Activated CD8-positive, alpha-beta T cell treated with anti-CD3 and anti-CD28 coated beads, Interleukin-2, amount 10 ng/mL, durations not matched to agents 7 days and 5 days (primary cell): Measurements from ENCODE around the gene GABARAPL2. TPM values are rescaled to one million over a fixed set of nuclear protein-coding genes. Genes with fewer than 3 reads are reported as not detected.

ENCODE experiments used
- ATAC-seq: fragments of 150-1000 bp; cut with Tn5 transposase; one replicate; pipeline ENCODE4 v1.10.0; 2021; ENCODE audit warnings: moderate library complexity
- CTCF ChIA-PET: fragments of 350-600 bp; sonication (Branson Sonifier 250); formaldehyde crosslinking; loops from one replicate; lab custom pipeline; 2021; ENCODE audit warnings: antibody characterized with exemption; lab: Charles Lee
- POLR2A ChIA-PET: fragments of 350-600 bp; sonication (Branson Sonifier 250); formaldehyde crosslinking; loops from one replicate; lab custom pipeline; 2021; ENCODE audit warnings: antibody characterized with exemption; lab: Charles Lee
- DNase-seq: peaks from one replicate; pipeline ENCODE4 v3.0.0-alpha.2; 2020
- H3K27ac Mint-ChIP-seq: one replicate; pipeline ENCODE4 v1.8.0; 2021; ENCODE audit warnings: mild to moderate bottlenecking, mixed read lengths
- H3K27me3 Mint-ChIP-seq: one replicate; pipeline ENCODE4 v1.8.0; 2021; ENCODE audit warnings: low read depth, mixed read lengths
- H3K36me3 Mint-ChIP-seq: one replicate; pipeline ENCODE4 v1.8.0; 2021; ENCODE audit warnings: low read depth, mixed read lengths
- H3K4me1 Mint-ChIP-seq: one replicate; pipeline ENCODE4 v1.8.0; 2021; ENCODE audit warnings: low read depth, mixed read lengths
- H3K4me3 Mint-ChIP-seq: one replicate; pipeline ENCODE4 v1.8.0; 2021; ENCODE audit warnings: mild to moderate bottlenecking, mixed read lengths
- H3K9me3 Mint-ChIP-seq: one replicate; pipeline ENCODE4 v1.8.0; 2022; ENCODE audit warnings: mixed read lengths; ENCODE audit not compliant: insufficient read depth
- total RNA-seq, 2 experiments: library from RNA; stranded (reverse); gene quantifications; one replicate each; pipeline ENCODE4 v1.2.3, GENCODE V29; 2021

Gene GABARAPL2
- total RNA-seq, 2 experiments from 2014 or later: 57.3 to 59.6 TPM

DNA sequence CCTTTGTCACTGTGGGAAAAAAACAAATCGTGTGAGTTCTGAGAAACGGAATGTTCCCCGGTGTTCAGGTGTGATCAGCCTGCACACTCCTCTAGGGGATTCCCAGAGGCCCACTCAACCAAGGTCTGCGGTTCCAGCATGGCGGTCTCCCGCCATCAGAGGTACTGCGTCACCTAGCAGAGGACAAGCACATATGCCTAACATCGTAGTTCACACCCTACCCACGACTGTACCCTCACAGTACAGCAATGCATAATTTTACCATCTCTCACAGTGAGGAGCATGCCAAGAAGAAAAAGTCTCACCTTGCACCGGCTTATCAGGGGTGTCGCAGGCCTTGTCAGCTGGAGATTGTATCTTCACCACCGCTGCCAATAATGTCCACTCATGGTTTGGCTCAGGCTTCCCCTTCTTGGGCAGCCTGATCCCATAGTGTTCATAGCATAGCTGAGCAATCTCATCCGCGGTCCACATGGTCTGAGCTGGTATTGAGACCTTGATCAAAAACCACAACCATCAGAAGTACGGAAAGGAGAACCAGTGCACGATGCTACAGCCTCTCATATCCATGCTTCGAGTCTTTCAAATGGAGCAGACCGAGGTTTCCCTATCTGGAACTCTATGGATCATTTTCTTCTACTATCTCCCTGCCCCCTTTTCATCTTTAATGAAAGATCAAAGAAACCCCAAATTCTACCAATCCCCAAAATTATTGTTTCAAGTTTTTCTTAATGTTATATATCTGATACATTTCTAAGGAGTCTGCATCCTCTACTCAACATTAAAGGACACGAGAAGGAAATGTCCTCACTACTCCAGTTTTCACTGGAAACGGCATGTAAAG is 54.4 kb downstream of the GABARAPL2 start:
- Mint-ChIP-seq H3K9me3 (no peaks in the 10 kb centered on the region), H3K27ac (peak overlapping the region; percentile 16), H3K27me3 (no peaks in the 10 kb centered on the region), H3K4me3 (peak overlapping the region; percentile 3), H3K36me3 (peaks cover 40% of the 10 kb centered on the region), H3K4me1 (peaks cover 33% of the 10 kb centered on the region)
- ATAC-seq: no peak
- POLR2A ChIA-PET: interaction anchor here (0.7 to 3.7 kb wide), 2 partner anchors 11 to 29 kb away, joined by 3 to 88 read pairs; partner anchors contain the start of genes KARS1 and TERF2IP
- CTCF ChIA-PET: interaction anchor here (0.7 to 2.6 kb wide), 8 partner anchors 21 to 155 kb away, joined by 3 to 20 read pairs (median 6); no protein-coding TSS in a partner anchor
- peak; percentile 30 for DNase-seq

DNA sequence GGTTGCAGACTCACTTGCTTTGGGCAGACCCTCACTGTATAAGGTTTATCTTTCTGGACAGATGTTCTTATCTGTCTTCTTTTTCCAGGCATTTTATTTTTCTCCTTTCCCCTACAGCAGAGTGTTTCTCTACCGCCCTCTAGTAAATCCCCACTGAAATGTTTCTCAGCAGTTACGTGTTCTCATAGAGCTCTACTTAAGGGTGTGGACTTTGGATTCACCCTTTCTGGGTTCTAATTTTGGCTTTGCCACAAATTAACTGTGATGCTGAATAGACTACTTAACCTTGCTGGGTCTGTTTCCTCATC is 54.9 kb downstream of the GABARAPL2 start:
- Mint-ChIP-seq H3K4me1 (peaks cover 33% of the 10 kb centered on the region), H3K27ac (peak overlapping the region; percentile 31), H3K9me3 (no peaks in the 10 kb centered on the region), H3K4me3 (peak overlapping the region; percentile 93), H3K36me3 (peaks cover 41% of the 10 kb centered on the region), H3K27me3 (no peaks in the 10 kb centered on the region)
- no peak for ATAC-seq
- ChIA-PET CTCF (interaction anchor here (0.7 to 2.6 kb wide), 15 partner anchors 20 to 156 kb away, joined by 3 to 25 read pairs (median 6); partner anchors contain the start of genes GABARAPL2, KARS1 and TERF2IP), POLR2A (interaction anchor here (0.7 to 3.7 kb wide), 4 partner anchors 11 to 188 kb away, joined by 3 to 88 read pairs (median 3); partner anchors contain the start of genes CFDP1, CHST6, KARS1 and TERF2IP)
- no peak for DNase-seq

DNA sequence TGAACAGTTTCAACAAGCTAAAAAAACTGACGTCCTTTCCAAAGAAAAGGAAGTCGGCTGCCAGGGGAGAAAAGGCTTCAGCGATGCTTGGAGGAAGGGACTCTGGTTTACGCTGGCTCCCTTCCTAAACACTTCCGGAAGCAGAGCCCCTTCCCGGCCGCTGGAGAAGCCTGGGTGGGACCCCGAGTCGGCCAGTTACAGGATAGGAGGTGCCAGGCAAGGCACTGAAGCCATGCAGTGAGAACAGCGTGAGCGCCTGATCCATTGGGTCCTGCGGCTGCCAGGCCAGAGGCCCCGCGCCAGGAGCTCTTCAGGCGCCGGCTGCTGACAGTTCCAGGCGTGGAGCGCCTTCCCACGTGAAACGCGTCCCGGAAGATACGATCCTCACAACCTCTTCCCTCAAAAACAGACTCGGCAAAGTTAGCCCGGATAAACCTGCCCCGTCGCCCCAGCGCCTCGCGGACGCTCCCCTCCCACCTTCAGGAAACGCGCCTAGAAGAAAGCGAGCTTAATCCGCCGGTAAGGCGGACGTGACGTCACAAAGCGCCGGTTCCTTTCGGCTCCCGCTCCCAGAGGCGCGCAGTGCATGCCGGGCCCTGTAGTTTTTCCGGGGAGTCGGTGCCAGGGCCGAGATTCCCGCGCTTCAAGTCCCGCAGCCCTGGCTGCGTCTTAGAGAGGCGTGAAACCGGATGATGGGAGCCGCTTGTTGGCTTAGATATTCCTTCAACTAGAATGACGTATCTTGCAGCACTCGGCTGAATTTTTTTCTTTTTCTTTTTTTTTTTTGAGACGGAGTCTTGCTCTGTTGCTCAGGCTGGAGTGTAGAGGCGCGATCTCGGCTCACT is 56.8 kb downstream of the GABARAPL2 start, which contains the start of gene ADAT1:
ADAT1 (minus strand) TSS at position 521 of the 845 bp plus-strand sequence. CDS start 2,482 bp downstream, outside the sequence.
- no peaks in the 10 kb centered on the region for H3K9me3 Mint-ChIP-seq
- DNase-seq (peak; percentile 99), ATAC-seq (peak; percentile 95)
- peaks cover 48% of the 10 kb centered on the region for H3K36me3 Mint-ChIP-seq
- ChIA-PET POLR2A (interaction anchor here (0.6 to 3.7 kb wide), 17 partner anchors 10 to 316 kb away, joined by 3 to 88 read pairs (median 5); partner anchors contain the start of genes CFDP1, GABARAPL2, KARS1 and TERF2IP), CTCF (interaction anchor here (0.6 to 2.6 kb wide), 16 partner anchors 11 to 423 kb away, joined by 3 to 25 read pairs (median 4); partner anchors contain the start of genes KARS1, TERF2IP, TMEM170A and TMEM231)
- no peaks in the 10 kb centered on the region for H3K27me3 Mint-ChIP-seq
- peak within 1 kb of the TSS; percentile 93 for H3K4me3 Mint-ChIP-seq
- H3K4me1 Mint-ChIP-seq: peaks cover 38% of the 10 kb centered on the region
- peak within 1 kb of the TSS; percentile 98 for H3K27ac Mint-ChIP-seq

DNA sequence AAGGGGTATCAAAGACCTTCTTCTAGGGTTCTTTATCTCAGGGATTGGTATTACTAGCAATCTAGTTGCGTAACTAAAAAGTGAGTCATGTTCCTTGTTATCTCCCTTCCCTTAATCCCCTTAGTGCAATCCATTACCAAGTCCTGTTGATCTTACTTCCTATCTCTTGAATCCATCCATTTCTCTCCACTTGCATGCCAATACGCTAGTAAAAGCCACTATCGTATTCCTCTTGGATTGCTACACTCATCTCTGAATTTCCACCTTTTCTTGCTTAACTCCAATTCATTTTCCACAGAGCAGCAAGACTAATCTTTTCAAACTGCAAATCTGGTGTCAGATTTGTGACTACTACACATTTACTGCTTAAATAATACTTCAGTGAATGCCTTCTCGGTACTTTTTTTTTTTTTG is 58.7 kb downstream of the GABARAPL2 start:
- H3K36me3 Mint-ChIP-seq: peaks cover 58% of the 10 kb centered on the region
- POLR2A ChIA-PET: no interaction called here

DNA sequence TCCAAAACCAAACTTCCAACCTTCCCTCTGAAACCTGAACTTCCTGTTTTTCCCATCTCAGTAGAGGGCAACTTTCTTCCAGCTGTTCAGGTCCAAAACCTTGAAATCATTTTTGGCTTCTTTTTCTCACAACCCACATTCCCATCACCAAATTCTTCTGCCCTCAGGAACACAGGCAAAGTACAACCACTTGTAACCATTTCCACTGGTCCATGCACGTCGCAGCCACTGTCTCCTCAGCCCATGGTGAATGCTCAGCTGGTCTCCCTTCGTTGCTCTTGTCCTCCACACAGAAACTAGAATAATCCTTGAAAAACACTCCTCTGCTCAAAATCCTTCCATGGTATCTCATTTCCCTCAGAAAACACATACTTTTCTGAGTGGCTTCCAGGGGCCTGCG is 60.6 kb downstream of the GABARAPL2 start:
- Mint-ChIP-seq H3K36me3 (peaks cover 71% of the 10 kb centered on the region), H3K4me1 (peaks cover 48% of the 10 kb centered on the region)
- POLR2A ChIA-PET: interaction anchor here (0.7 to 2.8 kb wide), 2 partner anchors 15 to 22 kb away, joined by 3 to 19 read pairs; partner anchors contain the start of genes KARS1 and TERF2IP

More for the DNA sequence above, 58.7 kb downstream of the GABARAPL2 start:
- Mint-ChIP-seq H3K27ac (peak overlapping the region; percentile 54), H3K9me3 (no peaks in the 10 kb centered on the region), H3K4me3 (no peak overlapping the region), H3K4me1 (peaks cover 56% of the 10 kb centered on the region), H3K27me3 (no peaks in the 10 kb centered on the region)
- DNase-seq: no peak
- CTCF ChIA-PET: no interaction called here
- no peak for ATAC-seq

More for the DNA sequence above, 60.6 kb downstream of the GABARAPL2 start:
- H3K27me3 Mint-ChIP-seq: no peaks in the 10 kb centered on the region
- CTCF ChIA-PET: interaction anchor here (0.7 to 1.4 kb wide), 2 partner anchors 63 to 71 kb away, joined by 3 to 4 read pairs; partner anchors contain the start of gene TMEM231
- DNase-seq: no peak
- peak overlapping the region; percentile 84 for H3K27ac Mint-ChIP-seq
- H3K4me3 Mint-ChIP-seq: no peak overlapping the region
- ATAC-seq: no peak
- no peaks in the 10 kb centered on the region for H3K9me3 Mint-ChIP-seq

Other genes starting within 250 kb of the GABARAPL2 start
- gene CFDP1, start 132.9 kb upstream of the GABARAPL2 start, total RNA-seq: 10 to 100 TPM; 38.9 to 41.6 TPM
- gene TMEM170A, start 101.7 kb upstream of the GABARAPL2 start, total RNA-seq: 10 to 100 TPM; 30.2 to 31.1 TPM
- gene CHST6, start 70.9 kb upstream of the GABARAPL2 start, total RNA-seq: not detected
- gene CHST5, start 30.3 kb upstream of the GABARAPL2 start, total RNA-seq: not detected
- gene TMEM231, start 10.1 kb upstream of the GABARAPL2 start, total RNA-seq: 1 to 10 TPM; 2.1 to 2.3 TPM
- gene ADAT1, start 56.9 kb downstream of the GABARAPL2 start, total RNA-seq: 10 to 100 TPM; 51.8 to 51.9 TPM
- 100 to 1,000 TPM; 208 TPM for gene KARS1, start 81.3 kb downstream of the GABARAPL2 start, total RNA-seq
- 10 to 100 TPM; 61.4 to 63.2 TPM for gene TERF2IP, start 81.4 kb downstream of the GABARAPL2 start, total RNA-seq
- gene CPHXL2, start 110.6 kb downstream of the GABARAPL2 start, total RNA-seq: not detected
- gene DUXB, start 135.1 kb downstream of the GABARAPL2 start, total RNA-seq: not detected
- gene CPHXL, start 160.1 kb downstream of the GABARAPL2 start, total RNA-seq: not detected